Activated CD8-positive, alpha-beta memory T cell treated with anti-CD3 and anti-CD28 coated beads for 4 hours (primary cell): ENCODE results near the gene CACNA1C.

Source experiments
- DNase-seq, 2 donors: peaks; one replicate each; pipeline ENCODE4 v3.0.0-alpha.2; 2020; ENCODE audit warnings: low read depth in 2 of 2

Gene CACNA1C

GRCh38 chr12:2390133-2390532 lies 337.3 kb downstream of the CACNA1C start:
- DNase-seq = no peak

DNA sequence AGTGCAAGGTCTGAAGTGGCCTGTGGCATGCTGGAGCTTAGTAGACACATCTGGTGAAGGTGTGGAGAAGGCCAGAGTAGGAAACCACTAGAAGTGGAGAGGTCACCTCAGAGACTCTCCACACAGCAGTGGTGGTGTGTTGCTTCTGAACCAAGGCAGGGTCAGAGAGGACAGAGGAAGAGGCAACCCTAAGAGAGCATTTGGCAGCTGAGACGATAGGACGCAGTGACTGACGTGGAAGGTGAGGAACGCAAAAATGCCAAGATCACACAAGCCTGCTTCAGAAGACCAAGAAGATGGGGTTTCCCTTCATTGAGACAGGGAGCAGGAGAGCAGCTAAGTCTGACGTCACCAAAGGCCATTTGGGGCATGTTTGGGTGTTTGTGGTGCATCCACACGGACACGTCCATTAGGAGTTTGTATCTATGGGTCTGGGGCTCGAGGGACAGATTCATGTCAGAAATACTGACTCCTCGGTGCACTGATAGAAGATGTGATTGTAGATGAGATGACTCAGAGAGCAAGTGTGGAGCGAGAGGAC lies 338.1 kb downstream of the CACNA1C start:
- no peak for DNase-seq

GRCh38 chr12:2391740-2392331 lies 339.0 kb downstream of the CACNA1C start:
- no peak for DNase-seq

DNA sequence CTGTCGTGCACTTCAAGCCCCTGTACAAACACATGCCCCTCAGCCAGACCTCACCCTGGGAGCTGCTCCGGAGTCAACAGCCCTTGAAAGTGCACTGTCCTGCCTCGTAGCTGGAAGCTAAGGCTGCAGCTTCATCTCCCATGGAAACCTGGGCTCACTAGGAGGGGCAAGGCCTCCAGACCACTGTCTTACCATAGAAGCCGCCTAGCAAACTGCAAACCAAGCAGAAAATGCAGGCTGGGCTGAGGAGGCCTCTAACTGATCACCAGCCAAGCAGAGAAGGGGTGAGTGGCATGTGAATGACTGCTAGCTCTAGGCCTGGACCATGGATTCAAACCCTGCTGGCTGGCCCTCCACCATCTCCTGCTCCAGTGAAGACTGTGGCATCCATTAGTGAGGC lies 340.2 kb downstream of the CACNA1C start:
- no peak for DNase-seq

GRCh38 chr12:2393996-2394395 lies 341.2 kb downstream of the CACNA1C start:
- DNase-seq = no peak

GRCh38 chr12:2395354-2395977 lies 342.7 kb downstream of the CACNA1C start:
- DNase-seq = no peak

DNA sequence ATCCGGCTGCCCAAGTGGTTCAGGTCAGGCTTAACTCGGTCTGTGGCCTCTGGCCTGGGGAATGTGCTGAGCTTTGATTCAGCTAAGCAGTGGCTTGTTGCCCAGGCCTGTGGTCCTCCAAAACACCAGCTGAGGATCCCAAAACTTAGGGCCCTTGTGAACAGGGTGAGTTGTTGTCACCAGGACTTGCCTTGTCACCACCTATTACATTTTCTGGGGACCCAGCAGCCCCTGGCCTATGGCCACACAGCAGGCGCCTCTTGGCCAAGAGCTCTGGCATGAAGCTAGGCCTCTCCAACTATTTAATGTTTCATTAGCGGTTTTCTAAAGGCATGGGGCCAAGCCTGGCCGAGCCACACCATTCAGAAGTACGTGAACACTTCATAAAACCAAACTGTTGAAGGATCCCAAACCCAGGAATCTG lies 343.7 kb downstream of the CACNA1C start:
- DNase-seq = no peak

GRCh38 chr12:2397356-2398045 lies 344.7 kb downstream of the CACNA1C start:
- DNase-seq = no peak

- no peak for DNase-seq
Observed at GRCh38 chr12:2401040-2401439, 348.3 kb downstream of the CACNA1C start.

- DNase-seq = no peak
Observed at GRCh38 chr12:2402073-2402579, 349.3 kb downstream of the CACNA1C start.

GRCh38 chr12:2403221-2403976 lies 350.6 kb downstream of the CACNA1C start:
- DNase-seq = no peak

GRCh38 chr12:2405039-2405438 lies 352.3 kb downstream of the CACNA1C start:
- DNase-seq = no peak

DNA sequence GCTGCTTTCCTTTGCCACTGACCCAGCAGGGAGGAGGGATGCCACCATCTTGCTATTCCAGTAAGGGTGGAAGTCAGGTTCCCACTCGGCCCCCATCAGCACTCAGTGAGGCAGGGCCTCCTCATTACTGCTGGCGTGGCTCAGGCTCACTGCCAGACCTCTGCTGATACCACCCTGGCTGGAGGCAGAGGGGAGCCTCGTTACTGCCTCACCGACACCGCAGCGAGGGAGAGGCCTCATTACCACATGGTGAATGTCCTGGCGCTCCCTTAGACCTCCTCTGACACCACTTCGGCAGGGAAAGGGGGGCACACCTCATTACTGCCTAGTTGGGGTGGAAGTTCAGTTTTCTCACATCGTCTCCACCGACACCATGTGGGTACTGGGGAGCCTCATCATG lies 354.1 kb downstream of the CACNA1C start:
- DNase-seq = no peak

DNA sequence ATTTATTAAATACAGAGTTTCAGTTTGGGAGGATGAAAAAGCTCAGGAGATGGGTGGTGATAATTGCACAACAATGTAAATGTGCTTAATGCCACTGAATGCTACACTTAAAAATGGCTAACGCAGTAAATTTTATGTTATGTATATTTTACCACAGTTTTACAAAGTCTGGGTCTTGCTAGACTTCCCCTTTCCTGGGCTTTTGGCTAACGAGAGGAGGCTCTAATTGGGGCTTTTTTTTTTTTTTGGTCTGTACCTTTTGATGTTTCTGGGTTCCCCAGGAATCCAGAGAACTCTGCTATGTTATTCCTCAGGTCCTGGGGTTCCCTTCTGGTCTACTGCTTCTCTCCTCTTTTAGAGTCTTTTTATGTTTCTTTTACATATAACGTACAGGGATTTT lies 355.5 kb downstream of the CACNA1C start:
- DNase-seq = no peak

GRCh38 chr12:2409656-2410265 lies 357.0 kb downstream of the CACNA1C start:
- no peak for DNase-seq

- DNase-seq = no peak
Observed at GRCh38 chr12:2410496-2410895, 357.7 kb downstream of the CACNA1C start.

DNA sequence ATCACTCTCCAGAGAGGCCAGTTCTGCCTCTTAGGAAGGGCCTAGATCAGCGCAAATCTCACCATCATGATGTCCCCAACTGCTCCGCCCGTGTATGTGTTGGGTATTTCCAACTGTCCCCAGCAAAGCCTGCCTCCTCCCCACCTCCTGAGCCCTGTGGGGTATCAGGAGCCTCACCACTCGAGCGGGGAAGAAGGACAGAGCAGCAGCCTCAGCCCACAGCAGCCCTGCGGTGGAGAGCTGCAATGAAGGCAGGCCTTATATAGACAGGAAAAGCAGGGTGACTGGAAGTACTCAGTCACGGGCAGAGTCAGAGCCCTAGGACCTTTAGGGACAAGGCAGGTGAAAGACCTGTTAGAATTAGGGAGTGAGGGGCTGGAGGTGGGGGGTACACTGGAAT lies 358.2 kb downstream of the CACNA1C start:
- DNase-seq = no peak

DNA sequence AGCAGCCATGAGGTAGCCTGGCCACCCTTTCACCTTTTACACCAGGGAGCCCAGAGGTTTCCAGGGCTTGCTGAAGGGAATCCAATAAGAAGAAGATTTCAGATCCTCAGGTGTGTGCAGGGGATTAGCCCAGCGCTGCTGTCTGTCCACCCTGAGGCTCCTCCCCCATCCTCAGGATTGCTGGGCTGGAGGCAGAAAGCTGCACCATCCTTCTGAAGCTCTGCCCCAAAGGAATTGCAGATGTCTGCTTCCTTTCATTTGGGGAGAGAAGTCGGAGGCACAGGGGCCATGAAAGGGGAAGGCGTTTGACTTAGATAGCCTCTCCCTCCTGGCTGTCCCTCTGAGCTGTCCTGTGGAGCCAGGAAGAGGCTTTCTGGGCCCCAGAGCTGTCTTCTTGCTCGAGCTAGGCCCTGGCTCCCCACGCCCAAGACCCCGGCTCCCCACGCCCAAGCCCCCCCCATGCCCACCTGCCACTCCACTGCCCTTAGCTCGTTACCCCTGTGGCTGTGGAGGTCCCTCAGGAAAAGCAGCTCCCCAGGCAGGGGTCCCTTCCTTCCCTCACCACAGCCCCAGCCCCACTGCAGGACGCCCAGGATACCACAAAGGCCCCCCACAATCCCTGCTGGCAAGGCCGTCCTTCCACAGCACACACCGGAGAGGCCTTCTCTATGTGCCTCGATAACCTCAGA lies 359.0 kb downstream of the CACNA1C start:
- no peak for DNase-seq

DNA sequence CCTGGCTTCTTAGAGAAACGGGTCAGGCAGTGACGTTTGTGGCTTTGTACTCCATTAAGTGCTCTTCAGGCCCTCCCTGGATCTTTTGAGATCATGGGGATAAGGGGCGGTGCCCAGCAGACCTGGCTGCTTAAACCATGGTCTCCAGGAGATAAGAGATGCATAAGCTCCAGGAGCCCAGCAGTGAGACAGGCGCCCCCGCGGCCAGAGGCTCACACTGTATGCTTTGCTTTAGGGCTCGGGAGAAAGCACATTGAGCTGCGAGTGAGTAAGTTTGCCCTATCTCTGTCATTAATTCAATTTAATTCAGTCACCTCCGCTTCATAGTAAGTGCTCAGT lies 359.5 kb downstream of the CACNA1C start:
- no peak for DNase-seq

GRCh38 chr12:2413301-2413700 lies 360.5 kb downstream of the CACNA1C start:
- no peak for DNase-seq
